Stimulated activated memory B cell treated with anti-CD40 and anti-IgM and Interleukin-4, amounts not matched to agents 10 μg/mL and 1 μg/mL and 100 μg/mL, for 72 hours (primary cell): Measurements from ENCODE around the gene STRADB.
A peak's percentile ranks its signal among the peaks of the same experiment; 100 is the strongest.

Experiments used
- ATAC-seq: fragments of 150-1000 bp; cut with Tn5 transposase; 2 replicates; pipeline ENCODE4 v1.10.0; 2021
- H3K27ac Mint-ChIP-seq: one replicate; pipeline ENCODE4 v1.8.0; 2022; ENCODE audit warnings: mild to moderate bottlenecking, mixed read lengths
- H3K27me3 Mint-ChIP-seq: one replicate; pipeline ENCODE4 v1.8.0; 2022; ENCODE audit warnings: mixed read lengths
- H3K36me3 Mint-ChIP-seq: one replicate; pipeline ENCODE4 v1.8.0; 2022; ENCODE audit warnings: mixed read lengths
- H3K4me1 Mint-ChIP-seq: one replicate; pipeline ENCODE4 v1.8.0; 2022; ENCODE audit warnings: mixed read lengths
- H3K4me3 Mint-ChIP-seq: one replicate; pipeline ENCODE4 v1.8.0; 2022; ENCODE audit warnings: mild to moderate bottlenecking, moderate library complexity, mixed read lengths
- H3K9me3 Mint-ChIP-seq: one replicate; pipeline ENCODE4 v1.8.0; 2022; ENCODE audit warnings: mixed read lengths

STRADB gene

GRCh38 chr2:201451292-201452057, at the start of gene STRADB, which contains the start of gene TRAK2:
Gene STRADB (plus strand): TSS chr2:201451740. CDS start chr2:201454841, 3,101 bp downstream.
Gene TRAK2 (minus strand): TSS chr2:201451458. CDS start chr2:201420507, 30,951 bp downstream.
- no peaks in the 10 kb centered on the region for H3K9me3 Mint-ChIP-seq
- ATAC-seq = peak; percentile 97
- H3K4me1 Mint-ChIP-seq = peaks cover 14% of the 10 kb centered on the region
- H3K4me3 Mint-ChIP-seq = peak within 1 kb of the TSS; percentile 97
- no peaks in the 10 kb centered on the region for H3K36me3 Mint-ChIP-seq
- peak within 1 kb of the TSS; percentile 94 for H3K27ac Mint-ChIP-seq
- no peaks in the 10 kb centered on the region for H3K27me3 Mint-ChIP-seq

- Mint-ChIP-seq H3K9me3 (no peaks in the 10 kb centered on the region), H3K27me3 (no peaks in the 10 kb centered on the region), H3K36me3 (peaks cover 37% of the 10 kb centered on the region), H3K4me1 (peaks cover 4% of the 10 kb centered on the region), H3K4me3 (no peak overlapping the region), H3K27ac (no peak overlapping the region)
- no peak for ATAC-seq
Measured at GRCh38 chr2:201401815-201402214, 49.7 kb upstream of the STRADB start.

GRCh38 chr2:201402651-201403562, 48.6 kb upstream of the STRADB start:
- Mint-ChIP-seq H3K27ac (no peak overlapping the region), H3K36me3 (peaks cover 33% of the 10 kb centered on the region), H3K27me3 (no peaks in the 10 kb centered on the region), H3K4me1 (peaks cover 4% of the 10 kb centered on the region), H3K4me3 (no peak overlapping the region), H3K9me3 (no peaks in the 10 kb centered on the region)
- ATAC-seq = no peak

GRCh38 chr2:201403880-201404279, 47.7 kb upstream of the STRADB start:
- H3K9me3 Mint-ChIP-seq = no peaks in the 10 kb centered on the region
- no peak for ATAC-seq
- H3K27ac Mint-ChIP-seq = no peak overlapping the region
- H3K36me3 Mint-ChIP-seq = peaks cover 29% of the 10 kb centered on the region
- H3K27me3 Mint-ChIP-seq = no peaks in the 10 kb centered on the region
- peaks cover 4% of the 10 kb centered on the region for H3K4me1 Mint-ChIP-seq
- no peak overlapping the region for H3K4me3 Mint-ChIP-seq

- H3K4me3 Mint-ChIP-seq = no peak overlapping the region
- ATAC-seq = no peak
- H3K4me1 Mint-ChIP-seq = peaks cover 4% of the 10 kb centered on the region
- no peak overlapping the region for H3K27ac Mint-ChIP-seq
- peaks cover 22% of the 10 kb centered on the region for H3K36me3 Mint-ChIP-seq
- H3K27me3 Mint-ChIP-seq = no peaks in the 10 kb centered on the region
- no peaks in the 10 kb centered on the region for H3K9me3 Mint-ChIP-seq
Measured at GRCh38 chr2:201404699-201405280, 46.8 kb upstream of the STRADB start.

GRCh38 chr2:201406077-201406662, 45.4 kb upstream of the STRADB start:
- Mint-ChIP-seq H3K4me1 (peaks cover 10% of the 10 kb centered on the region), H3K9me3 (no peaks in the 10 kb centered on the region)
- no peak for ATAC-seq

GRCh38 chr2:201407265-201407664, 44.3 kb upstream of the STRADB start:
- H3K36me3 Mint-ChIP-seq = peaks cover 32% of the 10 kb centered on the region

More at GRCh38 chr2:201406077-201406662, 45.4 kb upstream of the STRADB start:
- no peak overlapping the region for H3K27ac Mint-ChIP-seq
- H3K27me3 Mint-ChIP-seq = no peaks in the 10 kb centered on the region
- no peak overlapping the region for H3K4me3 Mint-ChIP-seq
- H3K36me3 Mint-ChIP-seq = peaks cover 22% of the 10 kb centered on the region

GRCh38 chr2:201408931-201409330, 42.6 kb upstream of the STRADB start:
- H3K4me3 Mint-ChIP-seq = no peak overlapping the region
- no peaks in the 10 kb centered on the region for H3K9me3 Mint-ChIP-seq
- H3K4me1 Mint-ChIP-seq = peaks cover 21% of the 10 kb centered on the region
- H3K27ac Mint-ChIP-seq = no peak overlapping the region
- H3K36me3 Mint-ChIP-seq = peaks cover 26% of the 10 kb centered on the region
- ATAC-seq = no peak
- H3K27me3 Mint-ChIP-seq = no peaks in the 10 kb centered on the region

More at GRCh38 chr2:201407265-201407664, 44.3 kb upstream of the STRADB start:
- ATAC-seq = no peak
- no peak overlapping the region for H3K4me3 Mint-ChIP-seq
- H3K27me3 Mint-ChIP-seq = no peaks in the 10 kb centered on the region
- H3K27ac Mint-ChIP-seq = no peak overlapping the region
- no peaks in the 10 kb centered on the region for H3K9me3 Mint-ChIP-seq
- peaks cover 21% of the 10 kb centered on the region for H3K4me1 Mint-ChIP-seq

- no peak for ATAC-seq
- H3K27ac Mint-ChIP-seq = peak overlapping the region; percentile 21
- peaks cover 21% of the 10 kb centered on the region for H3K4me1 Mint-ChIP-seq
- H3K4me3 Mint-ChIP-seq = no peak overlapping the region
- H3K9me3 Mint-ChIP-seq = no peaks in the 10 kb centered on the region
- peaks cover 16% of the 10 kb centered on the region for H3K36me3 Mint-ChIP-seq
- H3K27me3 Mint-ChIP-seq = no peaks in the 10 kb centered on the region
Measured at GRCh38 chr2:201411421-201411820, 40.1 kb upstream of the STRADB start.

GRCh38 chr2:201413143-201413542, 38.4 kb upstream of the STRADB start:
- peaks cover 21% of the 10 kb centered on the region for H3K4me1 Mint-ChIP-seq
- ATAC-seq = no peak
- H3K36me3 Mint-ChIP-seq = peaks cover 27% of the 10 kb centered on the region
- no peaks in the 10 kb centered on the region for H3K9me3 Mint-ChIP-seq
- no peak overlapping the region for H3K27ac Mint-ChIP-seq
- no peaks in the 10 kb centered on the region for H3K27me3 Mint-ChIP-seq
- no peak overlapping the region for H3K4me3 Mint-ChIP-seq

- Mint-ChIP-seq H3K9me3 (no peaks in the 10 kb centered on the region), H3K27me3 (no peaks in the 10 kb centered on the region), H3K4me3 (no peak overlapping the region), H3K4me1 (peaks cover 21% of the 10 kb centered on the region), H3K36me3 (peaks cover 28% of the 10 kb centered on the region), H3K27ac (no peak overlapping the region)
- no peak for ATAC-seq
Measured at GRCh38 chr2:201413552-201413951, 38.0 kb upstream of the STRADB start.

GRCh38 chr2:201414099-201415023, 37.2 kb upstream of the STRADB start:
- no peak overlapping the region for H3K27ac Mint-ChIP-seq
- peak; percentile 60 for ATAC-seq
- peaks cover 27% of the 10 kb centered on the region for H3K4me1 Mint-ChIP-seq
- no peak overlapping the region for H3K4me3 Mint-ChIP-seq
- H3K36me3 Mint-ChIP-seq = peaks cover 36% of the 10 kb centered on the region
- no peaks in the 10 kb centered on the region for H3K27me3 Mint-ChIP-seq
- H3K9me3 Mint-ChIP-seq = no peaks in the 10 kb centered on the region

- no peak overlapping the region for H3K4me3 Mint-ChIP-seq
- H3K36me3 Mint-ChIP-seq = peaks cover 36% of the 10 kb centered on the region
- no peak overlapping the region for H3K27ac Mint-ChIP-seq
- H3K9me3 Mint-ChIP-seq = no peaks in the 10 kb centered on the region
- peaks cover 32% of the 10 kb centered on the region for H3K4me1 Mint-ChIP-seq
- H3K27me3 Mint-ChIP-seq = no peaks in the 10 kb centered on the region
- no peak for ATAC-seq
Measured at GRCh38 chr2:201415149-201415548, 36.4 kb upstream of the STRADB start.

GRCh38 chr2:201419057-201419635, 32.4 kb upstream of the STRADB start:
- peaks cover 20% of the 10 kb centered on the region for H3K36me3 Mint-ChIP-seq
- peak overlapping the region; percentile 42 for H3K27ac Mint-ChIP-seq
- ATAC-seq = no peak
- H3K4me3 Mint-ChIP-seq = no peak overlapping the region
- no peaks in the 10 kb centered on the region for H3K9me3 Mint-ChIP-seq
- peaks cover 36% of the 10 kb centered on the region for H3K4me1 Mint-ChIP-seq
- H3K27me3 Mint-ChIP-seq = no peaks in the 10 kb centered on the region
